NCI-H526 treated with DMSO at 0.1 percent for 48 hours (cell line): Measurements from ENCODE around the gene LATS2.

ENCODE experiments used
- DNase-seq: peaks from one replicate; lab custom pipeline; 2025; lab: John Stamatoyannopoulos, UW

The LATS2 gene

DNA sequence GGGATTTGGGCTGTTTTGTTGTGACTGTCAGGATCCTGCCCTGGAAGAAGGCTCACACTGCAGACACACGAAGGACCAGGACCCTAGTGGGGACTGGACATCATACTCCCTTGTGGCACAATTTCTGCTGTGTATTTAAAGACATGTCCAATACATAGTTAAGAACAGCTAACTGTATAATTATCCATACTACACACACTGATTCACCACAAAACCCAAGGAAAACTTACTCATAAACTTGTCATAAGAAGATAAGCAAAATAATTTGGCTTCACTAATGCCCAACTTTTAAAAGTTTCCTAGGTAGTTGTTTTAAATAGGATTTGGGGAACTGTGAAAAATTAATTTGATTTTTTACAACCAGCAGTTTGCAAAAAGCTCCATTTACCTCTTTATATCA is 46.1 kb downstream of the LATS2 start:
- DNase-seq = no peak

GRCh38 chr13:21014502-21015170 is 46.8 kb downstream of the LATS2 start:
- no peak for DNase-seq

GRCh38 chr13:21014139-21014501 is 47.3 kb downstream of the LATS2 start:
- DNase-seq = no peak

DNA sequence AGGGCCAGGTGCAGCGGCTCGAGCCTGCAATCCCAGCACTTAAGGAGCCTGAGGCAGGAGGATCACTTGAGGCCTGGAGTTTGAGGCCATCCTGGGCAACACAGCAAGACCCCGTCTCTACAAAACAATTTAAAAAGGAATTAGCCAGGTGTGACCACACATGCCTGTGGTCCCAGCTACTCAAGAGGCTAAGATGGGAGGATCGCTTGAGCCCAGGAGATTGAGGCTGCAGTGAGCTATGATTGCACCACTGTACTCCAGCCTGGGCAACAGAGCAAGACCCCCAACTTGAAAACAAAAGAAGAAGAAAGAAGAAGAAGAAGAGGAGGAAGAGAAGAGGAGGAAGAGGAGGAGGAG is 47.7 kb downstream of the LATS2 start:
- no peak for DNase-seq

DNA sequence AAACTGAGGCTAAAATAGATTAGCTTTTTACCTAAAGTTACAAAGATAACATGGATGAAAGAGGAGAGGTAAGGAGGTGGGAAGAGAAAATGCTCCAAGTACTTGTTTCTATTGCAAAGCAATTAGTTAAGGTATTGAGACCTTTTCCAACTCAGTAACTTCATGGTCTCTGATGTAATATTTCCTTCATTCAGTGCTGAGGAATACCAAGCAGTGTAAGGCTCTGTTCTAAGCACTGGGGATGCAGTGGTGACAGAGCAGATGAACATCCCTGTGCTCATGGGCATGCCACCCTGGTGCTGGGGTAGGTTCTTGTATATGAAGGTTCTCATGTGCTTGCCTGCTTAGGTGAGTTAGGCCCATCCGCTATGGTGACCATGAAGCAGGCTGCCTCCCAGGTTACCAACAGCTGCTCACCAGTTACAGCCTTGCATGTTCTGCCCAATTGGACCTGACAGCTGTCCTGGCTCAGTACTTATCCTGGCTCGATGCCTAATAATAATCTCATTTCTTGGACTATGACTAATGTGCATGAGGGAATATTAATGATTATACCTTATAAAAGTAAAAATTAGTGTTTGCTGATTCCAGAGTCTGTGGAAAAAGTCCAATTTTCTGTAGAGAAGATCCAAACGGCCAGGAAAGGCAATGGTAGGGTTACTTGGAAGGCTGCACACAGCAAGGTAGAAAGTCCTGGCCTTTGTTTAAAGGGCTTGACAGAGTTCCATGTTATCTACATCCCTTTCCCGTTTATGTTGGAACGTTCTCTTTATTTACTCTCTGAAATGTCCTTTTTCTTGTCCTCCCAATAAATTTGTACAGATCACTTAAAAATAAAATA is 48.3 kb downstream of the LATS2 start:
- no peak for DNase-seq

- no peak for DNase-seq
Observed at GRCh38 chr13:21012211-21012610, 49.2 kb downstream of the LATS2 start.

- DNase-seq = no peak
Observed at GRCh38 chr13:21011378-21011777, 50.0 kb downstream of the LATS2 start.

- DNase-seq = no peak
Observed at GRCh38 chr13:21010621-21011020, 50.8 kb downstream of the LATS2 start.

- DNase-seq = no peak
Observed at GRCh38 chr13:21009036-21009435, 52.4 kb downstream of the LATS2 start.

DNA sequence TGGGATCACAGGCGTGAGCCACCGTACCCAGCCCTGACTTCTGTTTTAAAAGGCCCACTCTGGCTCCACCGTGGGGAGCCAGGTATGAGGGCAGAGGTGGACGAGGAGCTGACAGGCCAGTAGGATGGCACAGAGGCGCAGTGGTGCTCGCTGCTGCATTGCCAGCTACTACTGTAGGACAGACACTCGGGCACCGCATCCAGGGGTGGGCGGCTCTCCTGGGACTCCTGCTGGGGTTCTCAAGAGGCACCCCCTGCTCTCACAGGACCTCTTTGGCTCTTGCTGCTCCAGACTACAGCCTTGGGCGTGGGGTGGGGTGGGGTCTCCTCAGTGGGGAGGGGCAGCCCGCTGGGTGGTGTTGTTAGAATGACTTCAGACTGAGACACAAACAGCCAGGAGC is 53.4 kb downstream of the LATS2 start:
- no peak for DNase-seq

- no peak for DNase-seq
Observed at GRCh38 chr13:21006141-21007005, 55.0 kb downstream of the LATS2 start.

- no peak for DNase-seq
Observed at GRCh38 chr13:21005193-21005592, 56.2 kb downstream of the LATS2 start.

DNA sequence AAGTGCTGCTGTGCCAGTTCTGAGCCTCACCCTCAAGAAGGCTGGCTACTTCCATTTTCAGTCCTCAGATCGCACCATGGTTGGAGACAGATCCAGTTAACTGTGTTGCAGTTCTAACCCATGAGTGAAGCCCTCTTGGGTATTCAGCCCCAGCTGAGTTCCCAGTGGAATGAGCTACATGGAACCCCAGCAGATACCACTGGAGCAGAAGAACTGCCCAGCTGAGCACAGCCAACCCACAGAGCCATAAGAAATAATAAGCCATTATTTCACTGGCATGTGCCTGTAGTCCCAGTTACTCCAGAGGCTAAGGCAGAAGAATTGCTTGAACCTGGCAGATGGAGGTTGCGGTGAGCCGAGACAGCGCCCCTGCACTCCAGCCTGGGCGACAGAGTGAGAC is 59.9 kb downstream of the LATS2 start:
- no peak for DNase-seq

GRCh38 chr13:21000647-21001046 is 60.7 kb downstream of the LATS2 start:
- DNase-seq = no peak

DNA sequence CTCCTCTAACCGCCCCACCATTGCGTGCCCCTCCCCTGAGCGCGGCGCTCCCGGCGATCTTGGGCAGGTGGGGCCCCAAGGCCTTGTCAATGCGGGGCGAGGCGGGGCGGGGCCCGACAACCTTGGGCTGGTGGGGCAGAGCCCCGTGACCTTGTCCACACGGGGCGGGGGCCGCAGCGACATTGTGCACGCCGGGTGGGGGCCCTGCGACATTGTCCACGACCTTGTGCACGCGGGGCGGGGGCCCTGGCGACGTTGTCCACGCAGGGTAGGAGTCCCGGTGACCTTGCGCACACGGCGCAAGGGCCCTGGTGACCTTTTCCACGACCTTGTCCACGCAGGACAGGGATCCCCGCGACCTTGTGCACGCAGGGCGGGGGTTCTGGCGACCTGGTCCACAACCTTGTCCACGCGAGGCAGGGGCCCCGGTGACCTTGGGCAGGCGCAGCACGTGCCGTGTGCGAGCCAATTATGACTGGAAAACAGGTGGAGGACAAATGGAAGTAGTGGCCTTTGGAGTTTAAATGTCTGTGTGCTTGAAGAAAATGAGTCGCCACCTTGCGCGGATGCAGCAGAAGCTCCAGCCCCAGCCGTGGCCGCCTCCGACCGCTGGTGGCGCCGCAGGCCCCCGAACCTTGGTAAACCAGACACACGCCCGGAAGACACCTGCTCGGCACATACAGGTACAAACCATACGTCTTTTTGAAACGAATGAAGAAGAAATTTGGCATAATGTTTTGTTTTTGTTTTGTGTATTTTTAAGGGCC is 62.6 kb downstream of the LATS2 start:
- DNase-seq = no peak

- no peak for DNase-seq
Observed at GRCh38 chr13:20997301-20998161, 63.9 kb downstream of the LATS2 start.

DNA sequence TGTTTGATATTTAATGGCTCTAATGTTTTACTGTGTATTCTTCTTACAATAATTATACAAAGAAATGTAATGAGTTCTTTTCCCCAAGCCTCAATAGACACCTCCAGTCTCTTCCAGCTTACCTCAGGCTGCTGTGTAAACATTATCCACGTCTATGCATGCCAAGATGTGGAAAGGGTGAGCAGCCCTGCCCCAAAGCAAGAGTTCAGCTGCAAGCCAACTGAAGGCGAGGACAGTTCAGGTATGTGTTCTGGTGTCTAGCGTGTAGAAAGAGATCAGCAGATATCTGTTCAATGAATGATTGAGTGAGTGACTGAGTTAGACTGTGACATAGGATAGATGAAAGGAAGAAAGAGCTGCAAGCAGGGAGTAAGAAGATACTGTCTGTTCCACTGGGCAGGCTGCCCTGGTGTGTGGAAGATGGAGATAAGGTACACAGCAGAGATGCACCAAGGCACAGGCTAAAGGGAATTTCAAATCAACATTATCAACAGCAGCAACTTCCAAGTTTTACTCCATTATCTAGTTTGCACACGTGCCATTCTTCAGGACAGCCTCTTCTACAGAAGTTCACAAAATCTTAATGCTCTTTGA is 66.0 kb downstream of the LATS2 start:
- DNase-seq = no peak

DNA sequence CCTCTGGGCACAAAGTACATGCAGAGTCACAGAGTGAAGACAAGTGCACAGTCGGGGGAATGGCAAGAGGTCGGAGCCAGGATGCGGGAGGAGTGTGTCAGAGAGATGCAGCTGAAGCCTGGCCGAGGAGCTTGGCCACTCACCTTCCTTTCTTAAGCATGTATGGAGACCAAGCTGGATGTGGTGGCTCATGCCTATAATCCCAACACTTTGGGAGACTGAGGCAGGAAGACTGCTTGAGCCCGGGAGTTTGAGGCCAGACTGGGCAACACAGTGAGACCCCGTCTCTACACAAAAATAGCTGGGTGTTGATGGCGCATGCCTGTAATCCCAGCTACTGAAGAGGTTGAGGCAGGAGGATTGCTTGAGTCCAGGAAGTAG is 67.0 kb downstream of the LATS2 start:
- no peak for DNase-seq

DNA sequence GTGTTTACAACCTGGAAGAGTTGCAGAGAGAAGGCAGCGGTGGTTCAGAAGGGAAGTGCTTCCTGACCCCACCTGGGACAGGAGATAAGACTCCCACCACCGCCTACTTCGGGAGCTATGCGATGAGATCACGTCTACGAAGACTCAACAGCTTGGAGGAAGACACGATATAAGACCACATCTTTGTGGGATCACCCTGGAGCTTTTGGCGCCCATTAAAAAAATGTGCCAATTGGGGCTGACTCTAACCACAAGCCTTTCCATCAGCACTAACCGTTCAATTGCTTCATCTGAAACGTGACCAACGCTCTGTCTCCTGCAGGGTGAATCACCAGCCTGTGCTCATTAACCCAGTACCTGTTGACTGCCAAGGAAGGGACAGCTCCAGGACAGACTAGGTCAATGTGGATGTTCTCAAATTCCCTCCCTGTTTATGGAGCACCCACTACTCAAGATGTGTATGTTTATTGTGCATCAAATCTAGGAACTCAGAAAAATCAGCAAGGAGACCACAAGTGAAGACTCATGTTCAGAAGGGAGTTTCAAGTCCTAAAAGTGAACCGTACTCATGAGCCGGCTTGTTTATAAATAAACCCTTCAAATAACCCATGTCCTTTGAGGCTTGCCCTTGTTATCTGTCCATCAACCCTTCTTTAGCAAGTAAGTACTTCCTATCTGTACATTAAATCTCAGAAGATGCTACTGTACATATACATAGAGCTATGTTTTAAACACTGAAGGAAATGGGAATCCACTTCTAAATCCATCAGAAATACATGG is 67.5 kb downstream of the LATS2 start:
- DNase-seq = no peak

GRCh38 chr13:20993211-20993610 is 68.2 kb downstream of the LATS2 start:
- no peak for DNase-seq
